Germinal center (tissue), 1 donor: Measurements from ENCODE around the gene OPN1LW.
"Not testable (repeated sequence)": the region's sequence is repeated elsewhere in the genome, so short reads cannot be mapped to it uniquely, and the experiment has no call there.

Experiments
- DNase-seq: peaks from one replicate; pipeline ENCODE4 v3.0.0; 2012; ENCODE audit warnings: mixed read lengths, low spot score

OPN1LW gene

GRCh38 chrX:154144010-154144409, at the start of gene OPN1LW:
TSS of gene OPN1LW (plus strand) at chrX:154144243. CDS start at chrX:154144284, 41 bp downstream.
- not testable (repeated sequence) for DNase-seq

GRCh38 chrX:154094833-154095232, 49.2 kb upstream of the OPN1LW start:
- DNase-seq = no peak

- peak; percentile 1 for DNase-seq
Measured at GRCh38 chrX:154096140-154097002, 47.7 kb upstream of the OPN1LW start.

GRCh38 chrX:154097003-154097588, 46.9 kb upstream of the OPN1LW start:
- DNase-seq = peak; percentile 86

- DNase-seq = peak; percentile 96
Measured at GRCh38 chrX:154097589-154098541, 46.2 kb upstream of the OPN1LW start, which contains the start of gene MECP2. TSS of gene MECP2 (minus strand) at chrX:154097717.

GRCh38 chrX:154098551-154098950, 45.5 kb upstream of the OPN1LW start:
- DNase-seq = no peak

- no peak for DNase-seq
Measured at GRCh38 chrX:154113729-154114128, 30.3 kb upstream of the OPN1LW start.

- no peak for DNase-seq
Measured at GRCh38 chrX:154114652-154115051, 29.4 kb upstream of the OPN1LW start.

- no peak for DNase-seq
Measured at GRCh38 chrX:154115071-154115470, 29.0 kb upstream of the OPN1LW start.

GRCh38 chrX:154115750-154116149, 28.3 kb upstream of the OPN1LW start:
- no peak for DNase-seq

GRCh38 chrX:154116426-154117211, 27.4 kb upstream of the OPN1LW start:
- no peak for DNase-seq

GRCh38 chrX:154117566-154117965, 26.5 kb upstream of the OPN1LW start:
- no peak for DNase-seq

GRCh38 chrX:154120567-154120966, 23.5 kb upstream of the OPN1LW start:
- DNase-seq = no peak

- DNase-seq = no peak
Measured at GRCh38 chrX:154121207-154121606, 22.8 kb upstream of the OPN1LW start.

- DNase-seq = no peak
Measured at GRCh38 chrX:154121961-154122360, 22.1 kb upstream of the OPN1LW start.

GRCh38 chrX:154123241-154124219, 20.5 kb upstream of the OPN1LW start:
- no peak for DNase-seq

GRCh38 chrX:154125391-154126040, 18.5 kb upstream of the OPN1LW start:
- no peak for DNase-seq

GRCh38 chrX:154126101-154126500, 17.9 kb upstream of the OPN1LW start:
- DNase-seq = no peak

- no peak for DNase-seq
Measured at GRCh38 chrX:154131955-154132354, 12.1 kb upstream of the OPN1LW start.

GRCh38 chrX:154132366-154132765, 11.7 kb upstream of the OPN1LW start:
- no peak for DNase-seq
